Measurements from ENCODE around the gene ODF2L. TPM values are rescaled to one million over a fixed set of nuclear protein-coding genes. Genes with fewer than 3 reads are reported as not detected.
A peak's percentile ranks its signal among the peaks of the same experiment; 100 is the strongest.

ODF2L gene
- total RNA-seq, 2 donors from 2014 or later = 45.8 to 65.8 TPM

GRCh38 chr1:86416343-86416742 is 20.2 kb upstream of the ODF2L start:
- Mint-ChIP-seq H3K36me3 (ENCODE audit: low read depth) (no peaks in the 10 kb centered on the region), H3K27ac (no peak overlapping the region), H3K4me3 (no peak overlapping the region), H3K9me3 (no peaks in the 10 kb centered on the region), H3K27me3 (no peaks in the 10 kb centered on the region), H3K4me1 (no peaks in the 10 kb centered on the region)
- no peak for ATAC-seq (replicated peaks)

GRCh38 chr1:86410879-86411278 is 14.8 kb upstream of the ODF2L start:
- H3K27ac Mint-ChIP-seq = no peak overlapping the region
- no peaks in the 10 kb centered on the region for H3K27me3 Mint-ChIP-seq
- no peak for ATAC-seq (replicated peaks)
- no peaks in the 10 kb centered on the region for H3K9me3 Mint-ChIP-seq
- H3K4me3 Mint-ChIP-seq = no peak overlapping the region
- H3K4me1 Mint-ChIP-seq = no peaks in the 10 kb centered on the region
- H3K36me3 Mint-ChIP-seq (ENCODE audit: low read depth) = no peaks in the 10 kb centered on the region

DNA sequence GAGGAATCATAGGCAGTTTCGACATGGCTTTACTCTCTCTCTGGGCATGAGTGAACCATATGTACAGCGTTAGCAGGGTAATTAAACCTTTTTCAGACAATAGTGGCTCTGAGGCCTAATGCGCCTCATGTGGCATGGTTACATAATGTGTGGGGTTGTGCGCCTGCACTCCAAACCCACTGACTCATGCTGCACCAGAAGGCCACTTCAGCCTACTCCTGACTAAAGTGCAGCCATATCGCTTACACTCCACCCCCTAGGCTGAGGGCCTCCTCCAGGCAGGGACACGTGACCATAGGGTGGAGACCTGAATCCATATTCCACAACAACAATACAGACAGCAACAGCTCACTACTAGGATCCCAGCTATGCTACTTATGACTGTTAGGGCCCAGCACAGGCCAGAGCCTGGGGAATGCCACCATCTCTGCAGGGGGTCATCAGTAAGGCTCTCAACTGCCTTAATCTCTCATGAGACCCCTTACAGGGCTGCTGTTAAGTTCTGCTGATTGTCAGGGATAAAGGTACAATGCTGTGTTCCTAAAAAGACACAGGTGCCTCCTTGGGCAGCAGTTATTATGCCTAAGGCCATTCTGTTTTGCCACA is 13.4 kb upstream of the ODF2L start:
- Mint-ChIP-seq H3K27me3 (no peaks in the 10 kb centered on the region), H3K4me3 (no peak overlapping the region), H3K9me3 (no peaks in the 10 kb centered on the region), H3K4me1 (no peaks in the 10 kb centered on the region), H3K36me3 (ENCODE audit: low read depth) (no peaks in the 10 kb centered on the region), H3K27ac (no peak overlapping the region)
- ATAC-seq (replicated peaks) = no peak

GRCh38 chr1:86396498-86396890 is 371 bp upstream of the ODF2L start:
- Mint-ChIP-seq H3K4me1 (peaks cover 40% of the 10 kb centered on the region), H3K27ac (peak overlapping the region; percentile 96), H3K4me3 (peak overlapping the region; percentile 88), H3K27me3 (no peaks in the 10 kb centered on the region), H3K9me3 (no peaks in the 10 kb centered on the region), H3K36me3 (ENCODE audit: low read depth) (no peaks in the 10 kb centered on the region)
- ATAC-seq (replicated peaks) = peak; percentile 15

DNA sequence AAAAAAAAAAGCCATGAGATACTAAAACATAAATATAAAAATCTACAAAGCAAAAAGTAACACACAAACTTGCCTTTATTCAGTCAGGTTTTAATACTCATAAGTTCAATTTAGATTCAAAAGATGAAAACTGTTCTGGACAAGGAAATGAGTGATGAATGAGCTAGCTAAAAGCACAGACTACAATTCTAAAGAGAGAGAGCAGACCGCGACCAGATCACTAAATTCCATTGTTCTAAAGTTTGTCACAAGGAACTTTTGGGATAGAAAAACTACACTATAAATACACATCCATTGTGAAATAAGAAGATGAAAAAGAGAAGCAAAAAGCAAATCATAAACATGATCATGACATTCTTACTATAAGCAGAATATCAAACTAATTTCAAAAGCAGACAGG is 1.7 kb downstream of the ODF2L start:
- ATAC-seq (replicated peaks) = no peak
- Mint-ChIP-seq H3K9me3 (no peaks in the 10 kb centered on the region), H3K4me1 (peaks cover 59% of the 10 kb centered on the region), H3K36me3 (ENCODE audit: low read depth) (no peaks in the 10 kb centered on the region), H3K27me3 (no peaks in the 10 kb centered on the region), H3K4me3 (peak overlapping the region; percentile 88), H3K27ac (peak overlapping the region; percentile 96)

- H3K4me3 Mint-ChIP-seq = peak overlapping the region; percentile 88
- no peaks in the 10 kb centered on the region for H3K27me3 Mint-ChIP-seq
- H3K27ac Mint-ChIP-seq = peak overlapping the region; percentile 96
- peak; percentile 63 for ATAC-seq (replicated peaks)
- no peaks in the 10 kb centered on the region for H3K36me3 Mint-ChIP-seq (ENCODE audit: low read depth)
- no peaks in the 10 kb centered on the region for H3K9me3 Mint-ChIP-seq
- peaks cover 44% of the 10 kb centered on the region for H3K4me1 Mint-ChIP-seq
These were observed 6.8 kb downstream of the ODF2L start for GRCh38 chr1:86389307-86389706.

DNA sequence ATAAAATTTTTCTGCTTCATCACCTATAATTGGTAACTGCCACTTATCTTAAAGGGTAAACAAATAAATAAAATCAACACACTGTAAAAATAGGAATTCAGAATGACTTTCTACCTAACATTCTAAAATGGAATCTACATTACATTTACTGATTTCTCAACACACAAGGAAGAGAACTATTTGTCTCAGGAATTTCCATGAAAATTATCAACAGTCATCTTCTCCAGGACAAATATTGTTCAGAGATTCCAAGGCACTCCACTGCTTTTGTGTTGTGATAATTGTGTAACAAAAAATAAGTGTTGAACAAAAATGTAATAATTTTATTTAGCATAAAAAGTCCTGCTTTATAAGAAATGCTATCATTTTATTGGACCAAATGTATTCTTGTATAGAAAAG is 7.3 kb downstream of the ODF2L start:
- Mint-ChIP-seq H3K4me3 (peak overlapping the region; percentile 88), H3K27me3 (no peaks in the 10 kb centered on the region), H3K4me1 (peaks cover 40% of the 10 kb centered on the region), H3K9me3 (no peaks in the 10 kb centered on the region), H3K36me3 (ENCODE audit: low read depth) (no peaks in the 10 kb centered on the region), H3K27ac (peak overlapping the region; percentile 96)
- ATAC-seq (replicated peaks) = no peak

DNA sequence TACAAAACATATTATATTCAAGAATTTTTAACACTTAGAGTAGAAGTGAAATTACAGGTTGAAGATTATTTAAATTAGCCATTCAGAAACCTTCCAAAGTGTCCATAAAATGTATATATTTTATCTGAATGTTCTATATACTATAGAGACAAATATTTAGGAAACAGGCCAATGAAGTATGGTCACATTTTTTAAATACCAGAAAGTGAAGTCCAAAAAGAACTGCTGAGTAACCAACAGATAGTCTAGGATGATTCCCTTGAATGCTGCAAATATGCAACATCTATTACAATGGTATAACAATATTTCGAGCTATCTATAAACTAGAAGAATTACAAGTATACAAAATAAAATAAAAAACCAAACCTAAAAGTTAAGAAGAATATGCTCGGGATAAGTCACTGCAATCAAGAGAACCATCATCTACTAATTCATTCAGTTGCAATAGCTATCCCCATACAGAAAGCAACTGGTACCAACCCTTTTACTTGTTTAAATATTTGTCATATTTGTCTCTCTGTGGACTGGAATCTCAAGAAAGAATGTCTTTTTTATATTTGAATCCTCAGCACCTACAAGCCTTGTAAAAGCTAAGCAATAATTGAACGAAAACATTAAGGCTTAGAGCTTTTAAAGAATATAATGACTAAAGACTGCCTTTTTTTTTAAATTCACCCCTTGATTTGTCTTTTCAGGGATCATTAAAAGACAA is 8.1 kb downstream of the ODF2L start:
- no peaks in the 10 kb centered on the region for H3K36me3 Mint-ChIP-seq (ENCODE audit: low read depth)
- no peaks in the 10 kb centered on the region for H3K9me3 Mint-ChIP-seq
- peak overlapping the region; percentile 88 for H3K4me3 Mint-ChIP-seq
- no peaks in the 10 kb centered on the region for H3K27me3 Mint-ChIP-seq
- peak overlapping the region; percentile 96 for H3K27ac Mint-ChIP-seq
- H3K4me1 Mint-ChIP-seq = peaks cover 33% of the 10 kb centered on the region
- ATAC-seq (replicated peaks) = no peak

DNA sequence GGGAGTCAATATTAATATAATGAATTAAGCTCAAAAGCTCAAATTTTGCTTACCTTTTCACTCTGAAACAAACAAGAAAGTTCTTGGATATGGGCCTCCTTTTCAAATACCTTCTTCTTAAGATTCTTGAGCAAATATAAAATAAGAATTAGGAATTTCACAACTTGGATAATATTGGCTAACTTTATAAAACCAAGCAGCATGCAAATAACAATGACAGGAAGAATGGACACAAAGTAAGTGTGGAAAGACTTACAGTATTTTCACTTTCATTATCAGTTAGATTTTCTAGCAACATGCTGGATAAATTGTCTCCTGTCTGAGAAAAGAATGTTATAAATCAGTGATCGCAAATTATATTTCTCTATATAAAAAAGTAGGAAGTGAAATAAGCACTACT is 13.2 kb downstream of the ODF2L start:
- ATAC-seq (replicated peaks) = no peak
- H3K27me3 Mint-ChIP-seq = no peaks in the 10 kb centered on the region
- H3K9me3 Mint-ChIP-seq = no peaks in the 10 kb centered on the region
- peaks cover 13% of the 10 kb centered on the region for H3K36me3 Mint-ChIP-seq (ENCODE audit: low read depth)
- H3K4me1 Mint-ChIP-seq = peaks cover 4% of the 10 kb centered on the region
- peak overlapping the region; percentile 43 for H3K27ac Mint-ChIP-seq
- peak overlapping the region; percentile 58 for H3K4me3 Mint-ChIP-seq

DNA sequence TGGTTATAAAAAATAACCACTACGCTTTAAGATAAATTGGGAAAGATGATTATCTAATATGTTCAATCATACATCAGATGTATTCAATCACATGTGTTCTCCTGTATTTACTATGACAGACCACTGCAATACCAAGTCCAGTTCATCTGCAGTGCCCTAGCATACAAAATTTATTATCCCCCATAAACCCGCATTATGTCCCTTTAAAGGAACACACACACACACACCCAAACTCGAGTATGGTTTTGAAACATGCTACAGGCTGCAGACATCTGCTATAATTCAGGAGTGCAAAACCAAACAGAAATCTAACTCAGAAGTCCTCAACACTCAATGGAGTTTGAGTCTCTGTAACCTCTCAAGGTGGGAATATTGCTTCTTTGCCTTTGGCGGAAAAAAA is 14.9 kb downstream of the ODF2L start:
- Mint-ChIP-seq H3K36me3 (ENCODE audit: low read depth) (peaks cover 29% of the 10 kb centered on the region), H3K4me3 (peak overlapping the region; percentile 11), H3K27ac (no peak overlapping the region), H3K27me3 (no peaks in the 10 kb centered on the region), H3K9me3 (no peaks in the 10 kb centered on the region), H3K4me1 (peaks cover 4% of the 10 kb centered on the region)
- no peak for ATAC-seq (replicated peaks)

- Mint-ChIP-seq H3K4me1 (peaks cover 4% of the 10 kb centered on the region), H3K27ac (no peak overlapping the region), H3K9me3 (no peaks in the 10 kb centered on the region), H3K4me3 (no peak overlapping the region), H3K36me3 (ENCODE audit: low read depth) (peaks cover 37% of the 10 kb centered on the region), H3K27me3 (no peaks in the 10 kb centered on the region)
- peak; percentile 44 for ATAC-seq (replicated peaks)
These were observed 15.8 kb downstream of the ODF2L start for GRCh38 chr1:86380257-86380861.

DNA sequence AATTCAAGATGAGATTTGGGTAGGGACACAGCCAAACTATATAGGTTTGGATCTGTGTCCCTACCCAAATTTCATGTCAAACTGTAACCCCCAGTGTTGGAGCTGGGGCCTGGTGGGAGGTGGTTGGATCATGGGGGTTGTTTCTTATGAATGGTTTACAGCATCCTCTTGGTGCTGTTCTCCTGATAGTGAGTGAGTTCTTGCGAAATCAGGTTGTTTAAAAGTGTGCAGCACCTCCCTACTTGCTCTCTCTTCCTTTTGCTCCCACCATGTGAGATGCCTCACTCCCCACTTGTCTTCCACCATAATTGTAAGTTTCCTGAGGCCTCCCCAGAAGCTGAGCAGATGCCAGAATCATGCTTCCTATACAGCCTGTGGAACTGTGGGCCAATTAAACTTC is 17.3 kb downstream of the ODF2L start:
- no peak overlapping the region for H3K27ac Mint-ChIP-seq
- no peaks in the 10 kb centered on the region for H3K27me3 Mint-ChIP-seq
- H3K36me3 Mint-ChIP-seq (ENCODE audit: low read depth) = peaks cover 52% of the 10 kb centered on the region
- H3K9me3 Mint-ChIP-seq = no peaks in the 10 kb centered on the region
- H3K4me3 Mint-ChIP-seq = no peak overlapping the region
- ATAC-seq (replicated peaks) = no peak
- peaks cover 4% of the 10 kb centered on the region for H3K4me1 Mint-ChIP-seq

DNA sequence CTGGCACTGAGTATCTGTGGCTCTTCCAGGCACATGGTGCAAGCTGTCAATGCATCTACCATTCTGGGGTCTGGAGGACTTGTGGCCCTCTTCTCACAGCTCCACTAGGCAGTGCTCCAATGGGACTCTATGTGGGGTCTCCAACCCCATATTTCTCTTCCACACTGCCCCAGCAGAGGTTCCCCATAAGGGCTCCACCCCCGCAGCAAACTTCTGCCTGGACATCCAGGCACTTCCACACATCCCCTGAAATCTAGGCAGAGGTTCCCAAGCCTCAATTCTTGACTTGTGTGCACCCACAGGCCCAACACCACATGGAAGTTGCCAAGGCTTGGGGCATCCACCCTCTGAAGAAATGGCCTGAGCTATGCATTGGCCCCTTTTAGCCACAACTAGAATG is 18.8 kb downstream of the ODF2L start:
- Mint-ChIP-seq H3K4me1 (peaks cover 4% of the 10 kb centered on the region), H3K4me3 (no peak overlapping the region), H3K27ac (no peak overlapping the region), H3K36me3 (ENCODE audit: low read depth) (peaks cover 63% of the 10 kb centered on the region), H3K9me3 (no peaks in the 10 kb centered on the region), H3K27me3 (no peaks in the 10 kb centered on the region)
- no peak for ATAC-seq (replicated peaks)

DNA sequence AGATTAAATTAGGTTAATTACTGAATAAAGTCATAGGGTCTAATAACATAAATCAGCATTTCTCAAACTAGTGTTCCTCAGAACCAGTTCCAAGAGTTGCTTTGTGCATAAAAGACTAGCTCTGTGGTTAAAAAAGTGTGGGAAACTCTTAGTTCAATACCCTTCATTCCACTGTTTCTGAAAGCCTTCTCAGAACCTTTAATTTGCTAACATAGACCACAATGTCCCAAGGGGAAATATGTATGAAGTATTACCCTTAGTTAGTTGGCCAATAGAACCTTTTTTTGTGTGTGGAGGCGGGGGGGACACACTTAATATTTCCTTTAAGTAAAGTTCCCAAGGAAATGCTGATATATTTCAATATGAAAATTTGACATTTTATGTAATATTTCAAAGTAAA is 20.4 kb downstream of the ODF2L start:
- no peaks in the 10 kb centered on the region for H3K27me3 Mint-ChIP-seq
- no peaks in the 10 kb centered on the region for H3K9me3 Mint-ChIP-seq
- peaks cover 4% of the 10 kb centered on the region for H3K4me1 Mint-ChIP-seq
- H3K27ac Mint-ChIP-seq = no peak overlapping the region
- no peak overlapping the region for H3K4me3 Mint-ChIP-seq
- no peak for ATAC-seq (replicated peaks)
- H3K36me3 Mint-ChIP-seq (ENCODE audit: low read depth) = peaks cover 70% of the 10 kb centered on the region

DNA sequence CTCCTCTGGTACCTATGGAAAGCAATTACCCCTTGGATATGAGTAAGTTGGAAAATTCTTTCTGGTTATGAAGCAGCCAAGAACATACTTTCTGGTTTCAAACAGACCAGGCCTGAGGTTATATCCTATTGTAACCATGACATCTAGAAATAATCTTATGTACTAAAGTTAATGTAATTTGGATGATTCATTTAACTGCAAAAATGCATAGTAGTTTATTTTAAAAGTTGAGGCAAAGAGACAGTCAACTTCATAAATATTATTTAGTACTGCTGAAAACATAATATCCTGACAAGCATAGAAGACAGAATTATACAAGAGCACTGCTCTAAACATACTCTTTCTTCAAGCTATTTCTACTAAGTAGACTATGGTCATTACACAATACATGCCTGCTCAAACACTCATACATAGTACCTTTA is 25.5 kb downstream of the ODF2L start:
- H3K9me3 Mint-ChIP-seq = no peaks in the 10 kb centered on the region
- peaks cover 59% of the 10 kb centered on the region for H3K36me3 Mint-ChIP-seq (ENCODE audit: low read depth)
- no peaks in the 10 kb centered on the region for H3K27me3 Mint-ChIP-seq
- ATAC-seq (replicated peaks) = no peak
- H3K27ac Mint-ChIP-seq = no peak overlapping the region
- H3K4me1 Mint-ChIP-seq = no peaks in the 10 kb centered on the region
- no peak overlapping the region for H3K4me3 Mint-ChIP-seq
